BE2C (cell line): ENCODE measurements around the gene SASH1.

Experiments used
- DNase-seq: peaks from one replicate; pipeline ENCODE4 v3.0.0-alpha.2; 2020
- H3K27me3 ChIP-seq: fragments of 250-450 bp; sonication (Bioruptor Pico); 2 replicates; pipeline ENCODE4 v1.5.1; 2020; ENCODE audit warnings: mild to moderate bottlenecking
- H3K36me3 ChIP-seq: fragments of 250-450 bp; sonication (Bioruptor Pico); 2 replicates; pipeline ENCODE4 v1.5.1; 2020; ENCODE audit warnings: mild to moderate bottlenecking
- H3K4me1 ChIP-seq: fragments of 250-450 bp; sonication (Bioruptor Pico); 2 replicates; pipeline ENCODE4 v1.5.1; 2020
- H3K4me3 ChIP-seq: 2 replicates; pipeline ENCODE4 v1.5.1; 2011; ENCODE audit warnings: low read depth, low read length
- H3K9me3 ChIP-seq: fragments of 250-450 bp; sonication (Bioruptor Pico); 2 replicates; pipeline ENCODE4 v1.5.1; 2020
- TF ChIP-seq, protein P1 (sequence below): IDR thresholded peaks from 2 replicates; pipeline ENCODE4 v1.5.1; 2012; ENCODE audit warnings: mild to moderate bottlenecking, low read depth, low read length

The SASH1 gene

DNA sequence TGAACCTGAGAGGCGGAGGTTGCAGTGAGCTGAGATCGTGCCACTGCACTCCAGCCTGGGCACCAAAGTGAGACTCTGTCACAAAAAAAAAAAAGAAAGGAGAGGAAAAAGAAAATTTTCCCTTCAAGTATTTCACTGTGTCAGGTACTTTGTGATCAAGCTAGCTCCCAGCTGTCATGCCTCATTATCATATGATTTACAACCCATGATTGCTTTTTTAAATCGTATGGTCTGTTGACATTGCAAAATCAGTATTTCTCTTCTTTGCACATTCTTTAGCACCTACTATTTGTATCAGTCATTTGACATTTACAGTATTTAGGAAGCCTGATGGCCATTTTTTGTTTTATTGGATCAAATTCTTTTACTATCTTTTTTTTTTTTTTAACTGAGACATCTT is 22.4 kb downstream of the SASH1 start:
- TF ChIP-seq, protein P1, sequence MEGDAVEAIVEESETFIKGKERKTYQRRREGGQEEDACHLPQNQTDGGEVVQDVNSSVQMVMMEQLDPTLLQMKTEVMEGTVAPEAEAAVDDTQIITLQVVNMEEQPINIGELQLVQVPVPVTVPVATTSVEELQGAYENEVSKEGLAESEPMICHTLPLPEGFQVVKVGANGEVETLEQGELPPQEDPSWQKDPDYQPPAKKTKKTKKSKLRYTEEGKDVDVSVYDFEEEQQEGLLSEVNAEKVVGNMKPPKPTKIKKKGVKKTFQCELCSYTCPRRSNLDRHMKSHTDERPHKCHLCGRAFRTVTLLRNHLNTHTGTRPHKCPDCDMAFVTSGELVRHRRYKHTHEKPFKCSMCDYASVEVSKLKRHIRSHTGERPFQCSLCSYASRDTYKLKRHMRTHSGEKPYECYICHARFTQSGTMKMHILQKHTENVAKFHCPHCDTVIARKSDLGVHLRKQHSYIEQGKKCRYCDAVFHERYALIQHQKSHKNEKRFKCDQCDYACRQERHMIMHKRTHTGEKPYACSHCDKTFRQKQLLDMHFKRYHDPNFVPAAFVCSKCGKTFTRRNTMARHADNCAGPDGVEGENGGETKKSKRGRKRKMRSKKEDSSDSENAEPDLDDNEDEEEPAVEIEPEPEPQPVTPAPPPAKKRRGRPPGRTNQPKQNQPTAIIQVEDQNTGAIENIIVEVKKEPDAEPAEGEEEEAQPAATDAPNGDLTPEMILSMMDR: no peak
- Histone ChIP-seq H3K27me3 (no peaks in the 10 kb centered on the region), H3K36me3 (no peaks in the 10 kb centered on the region), H3K4me1 (no peaks in the 10 kb centered on the region), H3K9me3 (no peaks in the 10 kb centered on the region), H3K4me3 (no peak overlapping the region)
- no peak for DNase-seq

- Histone ChIP-seq H3K27me3 (no peaks in the 10 kb centered on the region), H3K9me3 (no peaks in the 10 kb centered on the region), H3K36me3 (no peaks in the 10 kb centered on the region), H3K4me3 (no peak overlapping the region), H3K4me1 (no peaks in the 10 kb centered on the region)
- TF ChIP-seq, protein P1: no peak
- no peak for DNase-seq
Observed at GRCh38 chr6:148367411-148368024, 24.9 kb downstream of the SASH1 start.

DNA sequence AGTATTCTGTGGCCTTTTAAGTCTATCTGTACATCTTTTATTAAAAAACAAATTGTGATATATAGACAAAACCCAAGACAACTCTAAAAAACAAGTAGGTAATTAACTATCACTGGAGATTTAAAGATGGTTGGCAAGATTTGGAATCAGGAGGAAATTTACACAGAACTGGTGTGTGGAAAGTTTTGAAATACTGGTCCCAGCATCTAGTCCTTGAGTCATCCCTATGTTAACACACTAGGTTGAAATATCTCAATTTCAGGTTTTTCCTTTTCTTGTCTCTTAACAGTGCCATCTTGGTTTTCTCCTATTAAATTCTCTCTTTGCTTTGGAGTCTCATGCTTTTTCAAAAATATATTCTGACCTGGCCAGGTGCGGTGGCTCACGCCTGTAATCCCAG is 27.5 kb downstream of the SASH1 start:
- DNase-seq: no peak
- Histone ChIP-seq H3K4me1 (no peaks in the 10 kb centered on the region), H3K9me3 (no peaks in the 10 kb centered on the region), H3K4me3 (no peak overlapping the region), H3K36me3 (no peaks in the 10 kb centered on the region), H3K27me3 (no peaks in the 10 kb centered on the region)
- TF ChIP-seq, protein P1: no peak

- Histone ChIP-seq H3K27me3 (no peaks in the 10 kb centered on the region), H3K9me3 (no peaks in the 10 kb centered on the region), H3K36me3 (no peaks in the 10 kb centered on the region), H3K4me3 (no peak overlapping the region), H3K4me1 (no peaks in the 10 kb centered on the region)
- TF ChIP-seq, protein P1: no peak
- DNase-seq: no peak
Observed at GRCh38 chr6:148374040-148374774, 31.6 kb downstream of the SASH1 start.

DNA sequence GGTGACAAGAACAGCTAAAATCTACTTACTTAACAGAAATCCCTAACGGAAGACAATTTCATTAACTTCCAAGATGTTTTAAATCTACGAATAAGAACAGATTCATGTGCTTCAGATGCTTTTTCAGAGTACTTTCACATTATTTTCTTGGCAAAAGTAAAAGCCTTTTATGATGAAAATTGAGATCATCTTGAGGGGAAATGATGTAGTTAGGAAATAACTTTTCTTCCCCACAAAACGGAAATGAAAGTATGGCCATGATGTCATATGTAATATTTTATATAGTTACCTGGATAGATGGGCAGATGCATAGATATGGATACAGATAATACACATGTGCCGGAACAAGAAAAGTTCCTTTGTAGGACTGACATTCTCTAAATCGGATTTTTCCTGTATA is 32.8 kb downstream of the SASH1 start:
- Histone ChIP-seq H3K4me3 (no peak overlapping the region), H3K9me3 (no peaks in the 10 kb centered on the region), H3K36me3 (no peaks in the 10 kb centered on the region), H3K27me3 (no peaks in the 10 kb centered on the region), H3K4me1 (no peaks in the 10 kb centered on the region)
- TF ChIP-seq, protein P1: no peak
- DNase-seq: no peak

DNA sequence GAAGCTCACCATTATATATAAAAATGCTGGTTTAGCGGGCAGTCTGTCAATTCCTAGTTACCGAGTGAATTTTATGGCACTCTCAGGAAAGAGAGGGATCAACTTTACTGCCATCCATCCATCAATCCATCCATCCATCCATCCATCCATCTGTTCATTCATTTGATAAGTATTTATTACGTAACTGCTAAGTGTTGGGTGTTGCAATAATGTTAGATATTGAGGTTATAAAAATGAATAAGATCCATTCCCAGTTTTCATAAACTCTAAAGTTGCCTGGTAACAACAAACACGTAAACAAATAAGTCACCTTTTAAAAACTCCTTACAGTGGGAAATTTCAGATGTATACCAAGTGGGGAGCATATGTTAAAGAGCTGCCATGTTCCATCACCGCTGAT is 36.8 kb downstream of the SASH1 start:
- no peaks in the 10 kb centered on the region for H3K4me1 ChIP-seq
- H3K9me3 ChIP-seq: no peaks in the 10 kb centered on the region
- no peak for DNase-seq
- H3K4me3 ChIP-seq: no peak overlapping the region
- H3K27me3 ChIP-seq: no peaks in the 10 kb centered on the region
- H3K36me3 ChIP-seq: no peaks in the 10 kb centered on the region
- TF ChIP-seq, protein P1: no peak
